Activated CD8-positive, alpha-beta memory T cell treated with anti-CD3 and anti-CD28 coated beads for 48 hours (primary cell): ENCODE data around the gene NT5C1B.

Experiments used
- DNase-seq, 3 experiments: peaks; one replicate each; pipeline ENCODE4 v3.0.0-alpha.2; 2020; ENCODE audit warnings: low read depth in 2 of 3, low spot score in 2 of 3

NT5C1B gene

GRCh38 chr2:18517386-18517785 is 72.0 kb downstream of the NT5C1B start:
- DNase-seq = no peak

DNA sequence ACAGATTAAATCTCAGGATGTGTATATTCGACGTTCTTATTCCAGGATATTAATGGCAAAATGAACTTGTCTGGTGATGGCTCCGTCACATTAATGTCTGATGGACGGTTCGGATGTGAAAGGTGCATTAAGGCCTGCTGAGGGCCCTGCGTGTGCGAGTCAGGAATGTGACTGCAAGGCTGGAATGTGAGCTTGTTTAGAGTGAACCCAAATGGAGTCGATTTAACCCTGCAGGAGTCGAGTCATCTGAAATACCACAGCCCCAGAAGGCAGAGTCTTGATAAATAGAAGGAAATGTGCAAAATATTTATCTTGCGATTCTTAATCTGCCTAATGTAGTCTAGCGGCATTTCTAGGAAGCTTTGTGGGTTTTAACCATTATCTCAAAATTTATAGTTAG is 73.3 kb downstream of the NT5C1B start:
- DNase-seq = no peak

GRCh38 chr2:18514526-18515461 is 74.6 kb downstream of the NT5C1B start:
- no peak for DNase-seq
